Measurements from ENCODE around the gene DNAJB12.
"Not testable (repeated sequence)": the region's sequence is repeated elsewhere in the genome, so short reads cannot be mapped to it uniquely, and the experiment has no call there.

DNA sequence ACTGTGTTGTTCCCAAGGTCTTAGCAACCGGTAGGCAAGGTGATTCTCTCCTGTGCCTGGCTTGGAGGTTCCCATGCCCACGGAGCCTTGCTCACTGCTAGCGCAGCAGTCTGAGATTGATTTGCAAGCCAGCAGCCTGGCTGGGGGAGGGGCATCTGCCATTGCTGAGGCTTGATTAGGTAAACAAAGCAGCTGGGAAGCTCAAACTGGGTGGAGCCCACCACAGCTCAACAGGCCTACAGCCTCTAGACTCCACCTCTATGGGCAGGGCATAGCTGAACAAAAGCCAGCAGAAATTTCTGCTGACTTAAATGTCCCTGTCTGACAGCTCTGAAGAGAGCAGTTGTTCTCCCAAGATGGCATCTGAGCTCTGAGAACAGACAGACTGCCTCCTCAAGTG, 40.9 kb upstream of the DNAJB12 start:
- not testable (repeated sequence) for TF ChIP-seq CTCF (IDR thresholded peaks at IDR 0.05); POLR2AphosphoS5 (IDR thresholded peaks at IDR 0.05; ENCODE audit: low read depth, low read length); SIN3A (IDR thresholded peaks at IDR 0.05; ENCODE audit: borderline replicate concordance, insufficient read depth, low read depth, low read length); REST (IDR thresholded peaks at IDR 0.05; ENCODE audit: insufficient read depth in 1 of 2, low read depth in 2 of 2, low read length in 1 of 2); TCF7L2 (IDR thresholded peaks at IDR 0.05; ENCODE audit: low read depth, low read length)
